Stimulated activated CD4-positive, alpha-beta T cell treated with anti-CD3 and anti-CD28 coated beads, Interleukin-15, amount 100 ng/mL, for 48 hours (primary cell): Measurements from ENCODE around the gene RANBP17.

Source experiments
- DNase-seq, 2 donors: peaks; one replicate each; pipeline ENCODE4 v3.0.0-alpha.2; 2020; ENCODE audit warnings: low read depth in 2 of 2

Gene RANBP17

DNA sequence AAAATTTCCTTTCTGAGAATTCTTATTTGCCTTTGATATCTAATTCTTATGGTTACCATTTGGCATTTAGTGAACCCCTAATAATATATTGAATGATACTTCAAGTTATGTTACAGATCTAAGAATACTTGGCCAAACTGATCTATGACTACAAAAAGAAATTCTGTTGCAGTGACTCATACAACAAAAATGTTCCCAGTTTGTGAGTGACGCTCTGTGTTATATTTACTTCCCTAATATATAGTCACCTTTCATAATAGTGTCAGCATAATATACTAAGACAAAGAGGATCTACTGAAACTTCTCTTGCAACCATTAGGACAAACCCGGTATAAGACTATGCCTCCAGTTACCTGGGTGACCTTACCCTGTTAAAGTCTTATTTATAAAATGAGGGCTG lies 230.4 kb downstream of the RANBP17 start:
- DNase-seq: no peak

DNA sequence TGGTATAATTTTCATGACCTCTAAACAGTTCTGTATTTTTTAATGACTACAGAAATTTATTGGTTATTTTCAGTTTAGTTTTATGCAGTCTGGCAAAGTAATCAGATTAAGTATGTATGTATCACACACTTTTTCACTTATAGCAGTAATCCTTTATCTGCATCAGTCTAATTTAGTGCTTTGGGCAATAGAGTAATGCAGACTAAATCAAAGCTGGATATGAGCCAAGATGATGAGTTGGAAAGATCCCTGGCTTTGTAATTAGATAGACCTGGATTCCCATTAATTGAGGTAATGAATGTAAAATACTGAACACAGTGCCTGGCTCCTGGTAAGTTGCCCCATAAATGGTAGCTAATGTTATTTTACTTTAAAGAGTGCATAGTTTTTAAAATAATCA lies 231.8 kb downstream of the RANBP17 start:
- no peak for DNase-seq

DNA sequence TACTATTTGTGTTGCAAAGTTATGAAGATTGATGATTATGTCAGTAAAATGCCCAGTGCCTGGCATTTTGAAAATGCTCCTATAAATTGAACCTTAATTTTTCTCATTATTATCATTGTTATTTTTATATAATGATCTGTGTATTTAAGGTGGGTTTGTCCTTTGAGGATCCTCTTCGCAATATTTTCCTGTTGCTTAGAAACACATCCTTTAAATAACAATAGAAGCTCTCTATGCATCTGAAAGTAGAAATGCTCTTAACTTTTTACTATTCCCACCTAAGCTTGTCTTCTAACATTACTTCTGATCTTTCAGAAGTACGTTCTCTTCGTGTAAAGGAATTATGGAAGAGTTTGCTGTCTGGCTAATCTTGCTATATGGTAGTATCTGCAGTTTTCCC lies 232.5 kb downstream of the RANBP17 start:
- DNase-seq: no peak

DNA sequence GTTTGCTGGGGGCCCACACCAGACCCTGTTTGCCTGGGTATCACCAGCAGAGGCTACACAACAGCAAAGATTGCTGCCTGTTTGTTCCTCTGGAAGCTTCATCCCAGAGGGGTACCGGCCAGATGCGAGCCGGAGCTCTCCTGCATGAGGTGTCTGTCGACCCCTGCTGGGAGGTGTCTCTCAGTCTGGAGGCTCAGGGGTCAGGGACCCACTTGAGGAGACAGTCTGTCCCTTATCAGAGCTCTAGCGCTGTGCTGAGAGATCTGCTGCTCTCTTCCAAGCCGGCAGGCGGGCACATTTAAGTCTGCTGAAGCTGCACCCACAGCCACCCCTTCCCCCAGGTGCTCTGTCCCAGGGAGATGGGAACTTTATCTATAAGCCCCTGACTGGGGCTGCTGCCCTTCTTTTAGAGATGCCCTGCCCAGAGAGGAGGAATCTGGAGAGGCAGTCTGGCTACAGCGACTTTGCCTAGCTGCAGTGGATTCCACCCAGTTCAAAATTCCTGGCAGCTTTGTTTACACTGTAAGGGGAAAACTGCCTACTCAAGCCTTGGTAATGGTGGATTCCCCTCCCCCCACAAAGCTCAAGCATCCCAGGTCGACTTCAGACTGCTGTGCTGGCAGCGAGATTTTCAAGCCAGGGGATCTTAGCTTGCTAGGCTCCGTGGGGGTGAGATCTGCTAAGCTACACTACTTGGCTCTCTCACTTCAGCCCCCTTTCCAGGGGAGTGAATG lies 241.2 kb downstream of the RANBP17 start:
- DNase-seq: no peak

DNA sequence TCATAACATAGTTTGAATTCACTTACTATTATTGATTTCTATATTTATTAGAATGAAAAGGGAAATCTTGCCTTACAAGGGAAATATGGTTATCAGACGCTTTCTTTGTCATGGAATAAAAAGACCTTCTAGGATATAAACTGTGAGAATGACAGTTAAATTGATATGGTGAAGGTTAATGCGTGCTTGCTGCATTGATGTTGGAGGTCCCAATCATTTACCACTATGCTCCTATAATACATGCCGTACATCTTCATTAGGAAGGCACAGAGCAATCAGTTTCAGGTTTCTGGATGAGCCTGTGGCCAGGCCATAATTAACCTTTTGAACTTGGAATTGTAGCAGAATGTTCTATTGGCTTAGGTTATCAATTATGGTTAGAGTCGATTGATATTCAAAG lies 245.9 kb downstream of the RANBP17 start:
- no peak for DNase-seq

DNA sequence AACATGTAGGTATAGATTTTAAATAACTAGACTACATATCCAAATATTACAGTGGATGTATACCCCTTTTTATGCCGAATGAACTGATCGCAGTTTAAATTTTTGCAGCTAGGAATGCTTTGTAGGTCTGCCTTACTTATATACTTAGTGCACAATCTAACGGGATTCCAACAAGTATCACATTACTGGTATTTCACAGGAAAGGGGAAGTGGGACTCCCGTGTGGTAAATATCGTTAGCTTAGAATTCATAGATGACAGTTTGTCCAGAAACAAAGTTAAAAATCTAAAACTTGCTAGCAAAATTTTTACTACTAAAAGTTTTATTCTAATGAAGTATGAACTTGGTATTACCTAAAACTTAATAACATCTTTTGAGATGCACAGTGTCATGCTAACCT lies 253.7 kb downstream of the RANBP17 start:
- no peak for DNase-seq

DNA sequence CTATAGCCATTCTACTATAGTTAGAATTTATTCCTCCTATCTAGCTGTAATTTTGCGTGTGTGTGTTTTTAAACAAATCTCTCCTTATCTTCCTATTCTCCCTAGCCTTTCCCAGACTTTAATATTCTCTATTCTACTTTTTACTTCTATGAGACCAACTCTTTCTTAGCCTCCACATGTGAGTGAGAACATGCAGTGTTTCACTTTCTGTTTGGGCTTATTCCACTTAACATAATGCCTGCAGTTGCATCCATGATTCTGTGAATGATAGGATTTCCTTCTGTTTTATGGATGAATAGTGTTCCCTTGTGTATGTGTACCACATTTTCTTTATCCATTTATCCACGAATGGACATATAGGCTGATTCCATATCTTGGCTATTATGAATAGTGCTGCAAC lies 254.9 kb downstream of the RANBP17 start:
- no peak for DNase-seq

DNA sequence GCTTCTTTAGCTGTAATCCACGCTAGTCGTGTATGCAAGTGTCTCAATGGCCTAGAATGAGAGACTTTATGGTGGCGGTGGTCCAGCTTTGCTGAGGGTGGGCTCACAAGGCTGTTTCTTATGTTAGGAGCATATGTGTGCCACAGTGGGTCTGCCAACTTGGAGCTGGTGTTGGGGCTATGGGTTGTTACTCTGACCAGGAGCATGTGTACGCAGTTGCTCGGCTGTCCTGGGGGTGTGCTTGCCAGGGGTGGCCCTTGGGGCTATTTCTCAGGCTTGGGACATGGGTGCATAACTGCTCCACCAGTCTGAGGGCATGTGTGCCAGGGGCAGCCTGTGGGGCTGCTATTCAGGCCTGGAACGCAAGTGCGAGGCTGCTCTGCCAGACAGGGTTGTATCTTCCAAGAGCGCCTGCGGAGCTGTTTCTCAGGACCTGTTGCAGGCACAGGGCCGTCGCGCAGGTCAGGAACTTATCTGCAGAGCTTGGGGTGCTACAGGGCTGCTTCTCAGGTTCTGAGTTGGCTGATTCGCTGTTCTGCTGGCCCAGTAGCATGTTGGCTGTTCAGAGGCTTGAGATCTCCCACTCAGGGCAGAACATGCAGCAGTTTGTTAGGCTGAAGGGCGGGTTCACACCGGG lies 259.3 kb downstream of the RANBP17 start:
- no peak for DNase-seq

DNA sequence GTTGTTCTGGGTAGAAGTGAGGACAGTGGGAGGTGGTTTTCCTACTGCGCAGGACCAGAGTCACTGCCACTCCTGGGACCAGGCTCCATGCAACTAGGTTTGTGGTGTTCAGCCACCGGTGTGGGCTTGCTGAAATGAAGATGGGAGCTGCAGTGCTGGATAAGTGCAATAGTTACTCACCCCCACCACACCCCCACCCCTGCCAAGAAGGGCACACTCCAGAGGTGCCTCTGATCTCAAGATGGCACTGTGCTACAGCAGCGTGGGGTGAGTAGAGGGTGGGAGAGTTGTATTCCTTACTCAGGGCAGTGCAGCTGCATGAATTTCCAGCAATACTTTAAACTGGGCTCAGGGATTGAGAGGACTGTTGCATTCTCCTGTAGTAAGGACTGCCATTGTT lies 259.8 kb downstream of the RANBP17 start:
- DNase-seq: no peak

DNA sequence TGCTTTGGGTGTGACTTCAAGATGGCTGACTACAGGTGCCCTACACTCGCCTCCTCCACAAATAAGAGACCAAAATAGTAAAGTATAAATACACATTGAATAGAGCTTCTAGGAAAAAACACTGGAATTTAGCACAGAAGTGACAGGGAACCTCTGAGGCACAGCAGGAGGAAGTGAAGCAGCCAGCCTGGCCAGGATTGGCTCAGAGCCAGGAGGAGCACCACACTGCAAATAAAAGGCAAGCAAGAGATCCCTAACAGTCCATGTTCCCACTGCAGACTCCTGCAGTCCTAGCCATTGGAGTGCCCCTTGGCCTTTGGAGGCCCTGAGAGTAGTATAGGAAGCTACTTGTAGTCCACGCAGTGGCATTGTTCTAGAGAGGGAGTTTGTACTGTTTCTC lies 260.6 kb downstream of the RANBP17 start:
- no peak for DNase-seq

DNA sequence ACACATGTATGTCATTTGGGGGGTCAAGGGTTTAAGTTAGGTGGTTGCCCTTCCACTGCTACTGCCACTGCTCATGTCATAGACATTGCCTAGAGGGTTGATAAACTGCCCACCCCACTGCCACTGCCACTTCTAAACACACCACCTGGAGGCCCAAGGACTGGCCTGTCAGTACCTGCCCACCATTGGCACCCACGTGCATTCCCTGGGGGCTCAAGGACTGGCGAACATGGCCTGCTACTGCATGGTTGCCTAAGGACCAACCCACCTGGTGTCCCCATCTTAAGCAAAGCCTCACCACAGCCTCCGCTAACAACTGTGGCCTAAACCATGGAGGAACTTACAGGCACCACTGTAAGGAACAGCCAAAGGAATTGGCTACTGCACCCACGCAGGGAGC lies 261.6 kb downstream of the RANBP17 start:
- DNase-seq: no peak

DNA sequence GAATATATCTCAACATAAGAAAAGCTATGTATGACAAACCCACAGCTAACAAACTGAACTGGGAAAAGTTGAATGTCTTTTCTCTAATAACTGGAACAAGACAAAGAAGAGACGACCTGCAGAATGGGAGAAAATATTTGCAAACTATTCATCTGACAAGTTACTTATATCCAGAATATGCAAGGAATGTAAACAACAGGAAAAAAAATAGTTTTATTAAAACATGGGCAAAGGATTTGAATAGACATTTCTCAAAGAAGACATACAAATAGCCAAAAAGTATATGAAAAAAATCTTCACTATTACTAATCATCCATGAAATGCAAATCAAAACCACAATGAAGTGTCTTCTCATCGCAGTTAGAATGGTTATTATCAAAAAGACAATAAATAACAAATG lies 265.5 kb downstream of the RANBP17 start:
- no peak for DNase-seq

DNA sequence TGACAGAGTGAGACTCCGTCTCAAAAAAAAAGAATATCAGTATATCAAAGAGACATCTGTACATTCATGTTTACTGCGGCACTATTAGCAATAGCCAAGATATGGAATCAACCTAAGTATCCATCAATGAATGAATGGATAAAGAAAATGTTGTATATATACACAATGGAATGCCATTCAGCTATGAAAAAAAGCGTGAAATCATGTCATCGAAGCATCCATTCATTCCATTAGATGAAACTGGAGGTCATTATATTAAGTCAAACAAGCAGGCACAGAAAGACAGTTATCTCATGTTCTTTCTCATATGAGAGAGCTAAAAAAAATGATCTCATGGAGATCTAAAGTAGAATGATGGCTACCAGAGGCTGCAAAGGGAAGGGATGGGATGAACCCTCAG lies 266.3 kb downstream of the RANBP17 start:
- no peak for DNase-seq

DNA sequence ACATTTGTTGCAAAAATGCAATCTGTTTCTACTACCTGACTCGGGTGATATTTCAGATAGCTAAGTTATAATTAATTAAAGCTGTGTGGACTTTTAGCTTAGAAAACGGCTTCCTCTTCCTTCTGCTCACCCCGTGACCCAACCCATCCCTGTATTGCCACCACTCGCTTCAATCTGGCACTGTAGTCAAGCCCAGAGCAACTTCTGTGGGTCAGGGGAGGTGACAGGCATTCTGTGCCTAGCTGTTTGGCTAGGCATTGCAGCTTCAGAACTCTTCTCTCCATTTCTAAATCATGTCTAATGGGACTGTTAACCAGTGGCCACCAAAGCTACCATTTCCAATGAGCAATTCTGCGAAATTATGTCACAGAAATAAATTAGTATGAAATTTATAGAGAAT lies 267.5 kb downstream of the RANBP17 start:
- no peak for DNase-seq

DNA sequence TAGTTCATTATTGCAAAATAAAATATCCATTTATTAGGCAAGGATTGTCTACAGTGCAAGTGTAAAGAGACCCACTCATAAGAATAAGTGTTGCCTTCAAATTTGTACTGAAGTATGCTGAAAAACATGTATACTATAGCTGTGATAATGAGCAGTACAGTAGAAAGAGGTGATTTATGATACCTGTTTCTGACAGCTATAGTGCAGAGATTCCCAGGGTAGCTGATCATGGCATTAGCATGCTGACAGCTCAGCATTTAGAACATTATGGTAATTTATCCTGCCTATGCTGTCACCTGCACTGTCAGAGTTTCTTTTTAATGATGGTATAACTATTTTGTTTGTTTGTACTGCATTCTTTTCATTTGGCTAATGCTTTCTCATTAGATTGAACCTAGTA lies 269.7 kb downstream of the RANBP17 start:
- DNase-seq: no peak

DNA sequence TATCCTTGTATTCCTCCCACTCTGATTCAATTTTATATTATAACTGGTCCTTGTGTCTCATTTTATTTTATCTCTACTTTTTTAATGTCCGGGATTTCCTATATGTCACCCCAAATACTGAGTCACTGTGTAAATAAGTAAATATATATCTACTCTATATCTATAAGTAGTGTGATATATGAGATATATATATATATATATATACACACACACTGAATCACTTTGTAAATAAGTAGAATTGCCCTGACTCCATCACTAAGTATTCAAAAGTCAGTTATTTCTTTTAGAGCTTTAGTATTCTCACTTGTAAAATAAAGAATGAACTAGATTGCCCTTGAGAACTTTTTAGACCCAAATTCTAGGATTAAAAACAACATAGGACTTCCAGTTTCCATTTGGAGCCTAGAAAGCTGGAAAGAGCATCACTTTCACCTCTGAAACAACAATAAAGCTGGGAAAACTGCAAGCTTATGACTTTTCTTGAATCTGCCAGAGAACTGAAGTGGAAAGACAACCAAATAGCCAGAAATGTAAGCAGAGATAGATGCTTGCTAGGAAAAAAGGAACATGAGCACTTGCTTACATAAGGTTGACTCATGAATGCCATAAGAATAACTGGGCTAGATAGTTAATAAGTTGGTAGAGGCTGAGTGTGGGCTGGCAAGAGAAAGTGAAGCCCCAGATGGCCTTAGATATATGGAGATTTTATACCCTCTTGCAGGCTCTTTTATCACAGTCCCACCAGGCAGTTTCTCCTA lies 276.1 kb downstream of the RANBP17 start:
- no peak for DNase-seq

DNA sequence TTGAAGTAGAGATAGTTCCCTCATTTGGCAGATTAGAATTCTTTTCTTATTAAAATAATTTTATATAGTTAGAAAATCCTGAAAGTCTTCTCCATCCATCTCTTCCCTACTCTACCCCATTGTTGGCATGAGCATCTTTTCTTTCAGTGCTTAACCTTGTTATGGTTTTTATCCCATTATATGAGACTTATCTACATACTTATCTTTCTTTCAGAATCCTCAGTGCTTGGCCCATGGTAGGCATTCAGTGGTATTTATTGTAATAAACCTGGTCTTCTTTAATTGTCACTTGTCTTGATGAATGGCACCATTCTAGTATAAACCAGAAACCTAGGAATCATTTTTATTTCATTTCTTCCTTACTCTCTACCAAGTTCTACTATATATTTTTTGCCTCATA lies 277.4 kb downstream of the RANBP17 start:
- no peak for DNase-seq

DNA sequence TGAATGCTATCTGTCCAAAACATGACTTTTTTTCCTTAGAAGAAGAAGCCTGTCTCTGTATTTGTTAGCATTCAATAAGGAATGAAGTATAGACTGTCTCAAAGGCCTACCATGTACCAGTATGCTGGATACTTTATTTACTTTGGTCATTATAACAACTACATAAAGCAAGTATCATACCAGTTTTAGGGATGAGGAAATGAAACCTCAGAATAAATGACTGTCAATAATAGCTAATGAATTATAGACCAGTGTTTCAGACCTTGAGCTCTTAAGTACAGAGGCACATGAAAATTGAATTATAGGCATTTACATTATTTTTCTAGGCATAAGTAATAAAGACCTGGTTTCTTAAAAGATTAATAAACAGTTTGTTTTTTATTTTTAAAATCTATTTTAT lies 280.8 kb downstream of the RANBP17 start:
- DNase-seq: no peak

DNA sequence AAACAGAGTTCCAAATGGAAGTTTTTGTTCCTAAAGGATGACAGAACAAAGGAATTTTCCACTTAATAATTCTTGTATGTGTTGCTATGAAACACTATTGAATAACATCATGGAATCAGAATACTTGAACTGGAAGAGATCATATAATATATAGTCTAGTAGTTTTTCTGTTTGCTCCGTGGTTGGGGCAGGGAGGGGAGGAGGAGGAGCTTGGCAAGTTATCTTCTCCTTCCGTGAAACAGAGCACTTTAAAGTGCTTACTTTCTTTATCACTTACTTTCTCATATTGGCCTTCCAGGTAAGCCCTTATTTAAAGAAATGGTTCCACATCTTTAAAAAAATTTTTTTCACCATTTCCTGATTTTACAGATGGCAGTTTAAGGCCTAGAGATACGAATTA lies 281.4 kb downstream of the RANBP17 start:
- no peak for DNase-seq

DNA sequence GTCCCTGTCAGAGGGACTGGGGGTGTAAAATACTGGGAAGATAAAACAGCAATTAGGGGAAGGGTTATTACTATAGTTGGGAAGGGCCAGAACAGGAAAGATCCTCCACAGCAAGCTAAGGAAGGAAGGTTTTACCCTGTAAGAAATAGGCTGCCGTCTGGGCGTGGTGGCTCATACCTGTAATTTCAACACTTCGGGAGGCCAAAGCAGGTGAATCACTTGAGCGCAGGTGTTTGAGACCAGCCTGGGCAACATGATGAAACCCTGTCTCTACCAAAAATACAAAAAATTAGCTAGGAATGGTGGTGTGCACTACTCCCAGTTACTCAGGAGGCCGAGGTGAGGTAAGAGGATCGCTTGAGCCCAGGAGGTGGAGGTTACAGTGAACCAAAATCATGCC lies 282.1 kb downstream of the RANBP17 start:
- DNase-seq: no peak

DNA sequence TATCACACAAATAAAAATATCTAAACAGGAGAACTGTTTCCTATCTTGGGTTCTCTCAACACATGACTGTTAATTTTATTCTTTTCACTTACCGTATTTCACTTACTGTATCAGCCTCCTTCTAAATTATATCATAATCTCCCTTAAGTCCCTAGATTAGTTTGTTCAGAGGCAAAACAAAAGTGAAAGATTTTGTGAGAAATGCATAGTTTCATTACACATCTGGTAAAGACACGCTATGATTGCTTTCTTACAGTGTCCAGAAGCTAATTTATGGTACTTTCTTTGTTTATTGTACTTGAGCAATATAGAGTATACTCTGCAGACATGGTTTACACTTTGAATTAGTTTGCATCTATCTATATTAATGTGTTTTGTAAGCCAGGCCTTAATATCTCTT lies 287.5 kb downstream of the RANBP17 start:
- no peak for DNase-seq

DNA sequence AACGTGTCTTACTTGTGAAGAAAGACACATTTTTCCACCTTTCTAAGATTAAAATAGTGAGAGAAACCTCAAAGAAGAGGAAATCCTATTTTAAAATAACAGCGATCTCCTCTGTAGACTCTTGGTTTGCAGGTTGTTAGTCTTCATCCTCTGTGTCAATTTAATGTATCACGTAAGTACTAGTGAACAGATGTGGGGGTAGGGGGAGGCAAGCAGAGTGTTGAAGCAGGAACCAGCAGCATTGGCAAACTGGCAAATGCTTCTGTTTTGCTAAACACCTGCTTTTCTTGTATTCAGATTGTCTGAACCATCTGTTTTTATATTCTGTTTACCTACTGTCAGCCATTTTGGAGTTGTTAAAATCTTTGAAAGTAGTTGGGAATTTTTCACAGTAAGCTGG lies 288.0 kb downstream of the RANBP17 start:
- DNase-seq: no peak

DNA sequence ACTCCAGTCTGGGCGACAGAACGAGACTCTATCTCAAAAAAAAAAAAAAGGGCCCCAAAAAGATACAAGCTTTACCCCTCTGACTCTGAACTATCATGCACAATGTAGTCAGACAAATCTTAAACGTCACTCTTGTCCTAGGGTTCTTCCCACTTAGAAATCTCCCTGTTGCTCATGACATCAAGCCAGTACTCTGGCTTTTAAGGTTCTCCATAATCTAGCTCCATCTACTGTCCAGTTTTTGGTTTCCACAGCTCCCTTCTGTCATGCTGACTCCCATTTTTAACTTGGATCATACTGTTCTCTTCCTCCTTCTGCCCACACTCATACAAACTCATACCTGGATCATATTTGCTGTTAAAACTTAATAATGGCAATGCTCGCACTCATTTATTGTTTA lies 290.6 kb downstream of the RANBP17 start:
- DNase-seq: no peak
